Stimulated activated CD4-positive, alpha-beta T cell treated with anti-CD3 and anti-CD28 coated beads, Interleukin-4, amount 100 ng/mL, for 4 hours (primary cell): ENCODE measurements around the gene PSMD3.

Experiments used
- DNase-seq, 2 experiments: peaks; one replicate each; pipeline ENCODE4 v3.0.0-alpha.2; 2020

The PSMD3 gene

DNA sequence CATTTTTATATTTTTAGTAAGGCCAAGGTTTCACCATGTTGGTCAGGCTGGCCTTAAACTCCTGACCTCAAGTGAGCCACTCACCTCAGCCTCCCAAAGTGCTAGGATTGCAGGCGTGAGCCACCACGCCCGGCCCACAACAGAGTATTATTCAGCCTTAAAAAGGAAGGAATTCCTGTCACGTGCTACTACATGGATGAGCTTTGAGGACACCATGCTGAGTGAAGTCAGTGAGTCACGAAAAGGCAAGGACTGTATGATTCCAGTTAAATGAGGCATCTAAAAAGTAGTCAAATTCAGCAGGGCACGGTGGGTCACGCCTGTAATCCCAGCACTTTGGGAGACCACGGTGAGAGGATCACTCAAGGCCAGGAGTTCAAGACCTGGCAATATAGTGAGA, 44.3 kb downstream of the PSMD3 start:
- DNase-seq, result no peak

DNA sequence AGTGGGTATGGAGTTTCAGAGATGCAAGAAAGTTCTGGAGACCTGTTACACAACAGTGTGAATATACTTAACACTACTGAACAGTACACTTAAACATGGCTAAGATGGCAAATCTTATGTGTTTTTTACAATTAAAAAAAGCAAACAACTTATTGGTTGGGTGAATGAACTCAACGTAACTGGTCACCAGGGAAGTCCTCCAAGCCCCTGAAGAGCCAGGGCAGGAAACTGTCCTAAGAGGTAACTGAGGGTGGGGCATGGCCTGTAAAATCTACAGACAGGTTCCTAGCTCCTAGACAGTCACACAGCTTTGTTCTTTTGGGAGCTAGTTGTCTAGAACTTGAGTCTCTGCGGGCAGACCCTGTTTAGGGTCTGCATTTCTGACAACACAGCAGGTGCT, 45.0 kb downstream of the PSMD3 start:
- DNase-seq, result no peak

- peak; percentile 13 to 40 for DNase-seq
Observed at GRCh38 chr17:40025991-40026815, 45.6 kb downstream of the PSMD3 start.

DNA sequence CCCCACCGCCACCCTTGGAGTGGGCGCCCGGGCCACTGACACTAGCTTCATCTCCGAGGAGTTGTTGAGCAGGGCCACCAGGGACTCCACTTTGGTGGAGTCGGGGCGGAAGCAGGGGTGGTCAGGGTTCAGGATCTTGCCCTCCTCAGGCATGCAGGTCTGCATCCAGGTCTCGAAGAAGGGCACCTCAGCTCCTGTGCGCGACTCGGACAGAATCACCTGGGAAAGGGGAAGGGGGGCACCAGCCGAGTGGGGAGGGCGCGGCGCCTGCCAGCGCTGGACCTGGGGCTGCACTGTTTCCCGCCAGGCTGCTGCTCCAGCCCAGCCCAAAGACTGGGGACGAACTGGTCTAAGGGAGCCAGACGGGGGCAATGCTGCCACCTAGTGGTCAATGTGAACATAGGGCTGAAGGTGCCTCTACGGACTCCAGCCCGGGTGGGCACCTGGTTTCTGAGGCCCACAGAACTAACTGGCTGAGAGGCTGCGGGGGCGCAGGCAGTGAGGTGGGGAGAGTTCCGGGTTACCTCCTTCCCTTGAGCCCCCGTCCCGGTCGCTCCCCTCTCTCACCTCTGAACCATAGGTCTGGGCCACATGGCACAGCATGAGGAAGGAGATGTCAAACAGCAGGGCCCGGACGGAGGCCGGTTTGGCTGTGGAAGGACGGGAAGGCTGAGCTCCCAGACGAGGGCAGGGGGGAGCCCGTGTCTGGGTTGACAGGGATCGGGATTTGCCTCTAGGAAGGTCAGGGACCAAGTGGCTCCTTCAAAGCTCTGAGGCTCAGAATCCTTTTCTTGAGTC, 46.4 kb downstream of the PSMD3 start:
- peak; percentile 65 to 68 for DNase-seq

GRCh38 chr17:40027614-40028012, 47.0 kb downstream of the PSMD3 start:
- no peak for DNase-seq

DNA sequence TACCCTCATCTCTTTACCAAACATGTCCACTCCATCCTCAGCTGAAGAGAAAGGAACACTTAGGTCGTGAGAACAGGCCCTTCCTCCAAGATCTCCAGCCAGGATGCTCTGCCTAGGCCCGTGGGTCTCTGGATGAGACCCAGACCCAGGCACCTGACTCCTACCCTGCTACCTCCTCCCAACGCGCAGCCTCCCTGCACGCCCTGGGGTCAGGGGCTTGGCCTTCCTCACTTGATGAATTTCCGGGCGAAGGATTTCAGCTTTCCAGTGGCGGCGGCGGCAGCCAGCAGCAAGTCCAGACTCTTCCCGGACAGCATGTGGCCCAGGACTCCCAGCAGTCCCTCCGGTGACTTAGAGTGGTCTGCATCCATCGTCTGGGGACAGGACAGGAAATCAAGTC, 48.0 kb downstream of the PSMD3 start:
- DNase-seq, result no peak

DNA sequence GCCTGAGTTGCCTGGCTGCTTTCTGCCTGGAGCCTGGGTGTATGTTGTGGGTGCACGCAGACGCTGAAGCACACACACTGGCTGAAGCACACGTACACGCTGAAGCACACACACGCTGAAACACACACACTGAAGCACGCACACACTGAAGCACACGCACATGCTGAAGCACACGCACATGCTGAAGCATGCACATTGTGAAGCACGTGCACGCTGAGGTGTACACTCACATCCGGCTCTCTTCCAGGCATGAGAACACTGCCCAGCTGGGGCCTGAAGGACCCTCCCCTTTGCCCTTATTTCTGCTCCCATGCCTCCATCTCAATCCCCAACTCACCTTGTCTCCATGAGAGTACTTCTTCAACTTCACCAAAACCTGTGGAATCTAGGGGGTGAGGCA, 51.1 kb downstream of the PSMD3 start:
- no peak for DNase-seq

DNA sequence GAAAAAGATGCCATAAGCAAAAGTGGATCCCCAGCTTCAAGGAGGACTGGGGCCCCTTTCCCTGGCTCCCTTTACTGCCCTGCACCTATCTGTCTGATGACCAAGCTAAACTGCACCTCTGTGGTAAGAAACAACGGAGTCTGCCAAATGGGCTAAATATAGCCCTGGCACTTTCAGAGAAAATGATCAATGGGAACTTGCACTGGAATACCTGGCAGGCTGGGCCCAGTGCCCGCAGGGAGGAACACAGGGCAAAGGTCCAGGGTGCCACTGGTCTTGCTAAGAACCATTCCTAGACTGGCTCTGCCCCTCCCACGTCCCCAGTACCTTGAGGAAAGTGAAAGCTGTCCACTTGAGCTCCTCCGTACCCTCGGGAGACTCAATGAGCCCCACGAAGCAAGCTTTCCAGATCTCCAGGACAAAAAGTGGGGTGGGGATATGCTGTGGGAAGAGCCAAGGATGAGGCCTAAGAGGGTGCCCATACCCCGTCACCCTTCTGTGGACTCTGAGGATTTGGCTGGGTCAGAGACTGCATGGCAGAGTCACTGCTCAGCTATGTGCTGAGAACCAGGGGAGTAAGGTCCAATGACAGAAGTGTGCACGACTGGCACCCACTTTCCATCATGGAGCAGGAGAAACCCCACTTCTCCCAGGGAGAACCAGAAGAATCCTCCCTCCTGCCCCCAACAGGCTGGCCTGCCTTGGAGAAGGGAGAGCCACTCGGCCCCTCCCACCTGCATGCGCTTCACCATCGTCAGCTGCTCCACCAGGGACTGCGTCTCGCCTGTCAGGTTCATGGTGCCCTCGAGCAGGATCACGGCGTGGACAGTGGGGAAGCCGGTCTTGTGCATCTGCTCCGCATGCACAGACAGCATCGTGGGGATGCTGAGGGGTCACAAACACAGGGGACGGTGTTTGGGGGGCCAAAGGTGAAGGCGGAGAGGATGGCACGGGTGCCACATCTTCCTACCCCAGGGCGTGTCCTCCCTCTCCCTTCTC, 52.0 kb downstream of the PSMD3 start:
- no peak for DNase-seq

GRCh38 chr17:40033339-40033738, 52.7 kb downstream of the PSMD3 start:
- no peak for DNase-seq

GRCh38 chr17:40034426-40035161, 54.0 kb downstream of the PSMD3 start:
- DNase-seq, result no peak

GRCh38 chr17:40035162-40035559, 54.6 kb downstream of the PSMD3 start:
- DNase-seq, result no peak

DNA sequence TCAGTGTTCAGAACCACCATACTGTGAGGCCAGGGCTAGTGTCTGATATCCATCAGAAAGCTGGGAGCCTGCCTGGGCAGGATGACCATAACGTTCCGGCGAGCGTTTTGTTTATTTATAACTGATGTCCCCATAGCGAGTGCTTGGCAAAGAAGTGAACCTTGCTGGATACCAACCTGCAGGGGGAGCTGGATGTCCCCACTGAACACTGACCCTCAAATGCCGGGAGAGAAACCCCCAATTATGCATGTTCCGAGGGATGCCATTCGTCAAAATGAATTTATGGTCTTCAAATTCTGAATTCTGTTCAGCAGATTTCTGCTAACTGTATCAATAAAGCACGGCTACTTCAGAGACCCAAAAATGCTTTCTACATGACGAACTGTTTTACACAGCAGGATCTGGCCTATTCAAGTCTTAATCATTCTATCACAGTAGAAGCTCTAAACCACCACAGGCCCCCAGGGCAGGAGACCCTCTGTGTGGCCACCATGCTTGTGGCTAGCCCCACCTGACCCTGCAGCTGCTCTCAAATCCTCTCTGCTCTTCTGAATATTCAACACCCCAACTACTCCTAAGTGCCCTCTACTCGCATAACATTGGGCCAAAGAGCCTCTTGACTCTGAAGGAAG, 58.4 kb downstream of the PSMD3 start:
- DNase-seq, result no peak

DNA sequence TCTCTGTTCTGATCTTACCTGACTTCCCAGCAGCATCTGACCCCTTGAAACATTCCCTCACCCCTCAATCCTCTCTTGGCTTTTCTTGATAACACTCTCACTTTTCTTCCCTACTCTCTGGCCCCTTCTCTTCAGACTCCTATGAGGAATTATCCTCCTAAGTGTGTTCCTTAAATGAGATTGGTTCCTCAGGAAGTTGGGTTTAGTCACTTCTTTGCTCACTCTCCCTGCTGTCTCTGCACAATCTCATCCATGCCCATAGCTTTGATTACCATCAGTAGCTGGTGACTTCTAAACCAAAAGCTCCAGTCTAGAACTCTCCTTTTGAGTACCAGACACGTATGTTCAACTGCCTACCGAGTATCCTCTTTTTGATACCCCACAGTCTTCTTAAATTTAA, 60.6 kb downstream of the PSMD3 start:
- DNase-seq, result no peak
